GM23338 (cell line): ENCODE results near the gene DGKB.

ENCODE experiments used
- CREB1 ChIP-seq: fragments of 250-450 bp; sonication (Bioruptor Pico); IDR thresholded peaks from 2 replicates; pipeline ENCODE4 v1.5.0; 2020; ENCODE audit warnings: low read depth, mild to moderate bottlenecking, moderate library complexity
- EZH2 ChIP-seq: fragments of 200-600 bp; sonication (generic); IDR thresholded peaks from one replicate; pipeline ENCODE4 v1.8.0; 2017; ENCODE audit warnings: antibody characterized with exemption, mild to moderate bottlenecking, low read depth; ENCODE audit not compliant: unreplicated experiment
- EZH2phosphoT487 ChIP-seq: fragments of 200-600 bp; sonication (generic); IDR thresholded peaks from one replicate; pipeline ENCODE4 v1.8.1; 2018; ENCODE audit warnings: antibody characterized with exemption; ENCODE audit not compliant: unreplicated experiment
- POLR2AphosphoS5 ChIP-seq: IDR thresholded peaks from 2 replicates; pipeline ENCODE4 v1.6.1; 2016; ENCODE audit warnings: antibody characterized with exemption, low read depth
- STAT1 ChIP-seq: IDR thresholded peaks from one replicate; pipeline ENCODE4 v1.6.1; 2016; ENCODE audit warnings: antibody characterized with exemption; ENCODE audit not compliant: unreplicated experiment
- TF ChIP-seq, protein P1 (sequence below): IDR thresholded peaks from one replicate; pipeline ENCODE4 v1.6.1; 2018; ENCODE audit warnings: antibody characterized with exemption; ENCODE audit not compliant: unreplicated experiment
- TF ChIP-seq, protein P2 (sequence below), 2 experiments: fragments of 200-600 bp in 1 of 2; sonication (generic) in 1 of 2; conservative IDR thresholded peaks; 2 replicates each; pipeline versions ENCODE4 v1.5.1 to v1.6.1; 2016 to 2017; ENCODE audit warnings: antibody characterized with exemption in 2 of 2, low read depth in 2 of 2, mild to moderate bottlenecking in 2 of 2, moderate library complexity in 1 of 2

DNA sequence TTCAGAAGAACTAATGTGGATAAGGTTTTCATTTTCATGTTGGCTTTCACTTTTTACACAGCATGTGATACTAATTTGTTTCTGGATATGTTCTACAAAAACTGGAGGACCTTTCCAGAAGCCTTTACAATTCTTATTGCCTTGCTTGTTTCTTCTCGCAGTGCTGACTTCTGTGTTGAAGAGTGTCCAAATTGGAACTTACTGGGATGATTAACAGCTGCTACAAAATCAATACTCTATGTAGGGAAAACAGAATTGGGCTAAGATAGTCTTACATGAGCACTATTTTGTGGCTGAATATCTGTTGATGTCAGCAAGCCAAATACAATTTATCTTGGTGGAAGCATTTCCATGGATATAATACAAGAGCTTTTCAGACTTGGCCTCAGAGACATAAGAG, 351.2 kb downstream of the DGKB start:
- TF ChIP-seq, protein P1, sequence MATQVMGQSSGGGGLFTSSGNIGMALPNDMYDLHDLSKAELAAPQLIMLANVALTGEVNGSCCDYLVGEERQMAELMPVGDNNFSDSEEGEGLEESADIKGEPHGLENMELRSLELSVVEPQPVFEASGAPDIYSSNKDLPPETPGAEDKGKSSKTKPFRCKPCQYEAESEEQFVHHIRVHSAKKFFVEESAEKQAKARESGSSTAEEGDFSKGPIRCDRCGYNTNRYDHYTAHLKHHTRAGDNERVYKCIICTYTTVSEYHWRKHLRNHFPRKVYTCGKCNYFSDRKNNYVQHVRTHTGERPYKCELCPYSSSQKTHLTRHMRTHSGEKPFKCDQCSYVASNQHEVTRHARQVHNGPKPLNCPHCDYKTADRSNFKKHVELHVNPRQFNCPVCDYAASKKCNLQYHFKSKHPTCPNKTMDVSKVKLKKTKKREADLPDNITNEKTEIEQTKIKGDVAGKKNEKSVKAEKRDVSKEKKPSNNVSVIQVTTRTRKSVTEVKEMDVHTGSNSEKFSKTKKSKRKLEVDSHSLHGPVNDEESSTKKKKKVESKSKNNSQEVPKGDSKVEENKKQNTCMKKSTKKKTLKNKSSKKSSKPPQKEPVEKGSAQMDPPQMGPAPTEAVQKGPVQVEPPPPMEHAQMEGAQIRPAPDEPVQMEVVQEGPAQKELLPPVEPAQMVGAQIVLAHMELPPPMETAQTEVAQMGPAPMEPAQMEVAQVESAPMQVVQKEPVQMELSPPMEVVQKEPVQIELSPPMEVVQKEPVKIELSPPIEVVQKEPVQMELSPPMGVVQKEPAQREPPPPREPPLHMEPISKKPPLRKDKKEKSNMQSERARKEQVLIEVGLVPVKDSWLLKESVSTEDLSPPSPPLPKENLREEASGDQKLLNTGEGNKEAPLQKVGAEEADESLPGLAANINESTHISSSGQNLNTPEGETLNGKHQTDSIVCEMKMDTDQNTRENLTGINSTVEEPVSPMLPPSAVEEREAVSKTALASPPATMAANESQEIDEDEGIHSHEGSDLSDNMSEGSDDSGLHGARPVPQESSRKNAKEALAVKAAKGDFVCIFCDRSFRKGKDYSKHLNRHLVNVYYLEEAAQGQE = no peak
- TF ChIP-seq STAT1 (no peak), EZH2 (no peak), POLR2AphosphoS5 (no peak), EZH2phosphoT487 (no peak), CREB1 (no peak)
- TF ChIP-seq, protein P2, sequence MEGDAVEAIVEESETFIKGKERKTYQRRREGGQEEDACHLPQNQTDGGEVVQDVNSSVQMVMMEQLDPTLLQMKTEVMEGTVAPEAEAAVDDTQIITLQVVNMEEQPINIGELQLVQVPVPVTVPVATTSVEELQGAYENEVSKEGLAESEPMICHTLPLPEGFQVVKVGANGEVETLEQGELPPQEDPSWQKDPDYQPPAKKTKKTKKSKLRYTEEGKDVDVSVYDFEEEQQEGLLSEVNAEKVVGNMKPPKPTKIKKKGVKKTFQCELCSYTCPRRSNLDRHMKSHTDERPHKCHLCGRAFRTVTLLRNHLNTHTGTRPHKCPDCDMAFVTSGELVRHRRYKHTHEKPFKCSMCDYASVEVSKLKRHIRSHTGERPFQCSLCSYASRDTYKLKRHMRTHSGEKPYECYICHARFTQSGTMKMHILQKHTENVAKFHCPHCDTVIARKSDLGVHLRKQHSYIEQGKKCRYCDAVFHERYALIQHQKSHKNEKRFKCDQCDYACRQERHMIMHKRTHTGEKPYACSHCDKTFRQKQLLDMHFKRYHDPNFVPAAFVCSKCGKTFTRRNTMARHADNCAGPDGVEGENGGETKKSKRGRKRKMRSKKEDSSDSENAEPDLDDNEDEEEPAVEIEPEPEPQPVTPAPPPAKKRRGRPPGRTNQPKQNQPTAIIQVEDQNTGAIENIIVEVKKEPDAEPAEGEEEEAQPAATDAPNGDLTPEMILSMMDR (conservative IDR thresholded peaks at IDR 0.05; ENCODE audit: low read depth in 2 of 2) = no peak
